Neural progenitor cell (in vitro differentiated cells): ENCODE data around the gene RYR3. TPM values are rescaled to one million over a fixed set of nuclear protein-coding genes. Genes with fewer than 3 reads are reported as not detected.

ENCODE experiments used
- DNase-seq: peaks from one replicate; pipeline ENCODE4 v3.0.0-alpha.2; 2016; ENCODE audit warnings: low spot score
- H2AFZ ChIP-seq: fragments of 200-600 bp; sonication (generic); replicated peaks from 2 replicates; pipeline ENCODE4 v1.6.1; 2016; ENCODE audit warnings: antibody characterized with exemption
- H3F3A ChIP-seq: fragments of 200-600 bp; sonication (generic); 2 replicates; pipeline ENCODE4 v1.6.1; 2016; ENCODE audit warnings: antibody characterized with exemption, low read depth
- H3K27ac ChIP-seq: fragments of 200-600 bp; sonication (generic); 2 replicates; pipeline ENCODE4 v1.5.1; 2016; ENCODE audit warnings: mild to moderate bottlenecking
- H3K27me3 ChIP-seq: fragments of 200-600 bp; sonication (generic); 2 replicates; pipeline ENCODE4 v1.6.1; 2016; ENCODE audit warnings: mild to moderate bottlenecking, moderate library complexity
- H3K36me3 ChIP-seq: fragments of 200-600 bp; sonication (generic); 2 replicates; pipeline ENCODE4 v1.5.1; 2016
- H3K4me1 ChIP-seq: fragments of 200-600 bp; sonication (generic); 2 replicates; pipeline ENCODE4 v1.6.1; 2016; ENCODE audit warnings: mixed run types
- H3K4me2 ChIP-seq: fragments of 200-600 bp; sonication (generic); 2 replicates; pipeline ENCODE4 v1.6.1; 2016
- H3K4me3 ChIP-seq: fragments of 200-600 bp; sonication (generic); 2 replicates; pipeline ENCODE4 v1.5.1; 2016
- H3K79me2 ChIP-seq: fragments of 200-600 bp; sonication (generic); 2 replicates; pipeline ENCODE4 v1.6.1; 2016; ENCODE audit warnings: low read depth
- H3K9ac ChIP-seq: fragments of 200-600 bp; sonication (generic); 2 replicates; pipeline ENCODE4 v1.6.1; 2016
- H3K9me3 ChIP-seq: fragments of 200-600 bp; sonication (generic); 2 replicates; pipeline ENCODE4 v1.5.1; 2016; ENCODE audit warnings: low read depth
- H4K20me1 ChIP-seq: fragments of 200-600 bp; sonication (generic); 2 replicates; pipeline ENCODE4 v1.6.1; 2016; ENCODE audit warnings: low read depth
- H3K27ac Mint-ChIP-seq: 3 replicates; pipeline ENCODE4 v1.8.0; 2021; ENCODE audit warnings: mixed read lengths
- H3K27me3 Mint-ChIP-seq: 2 replicates; pipeline ENCODE4 v1.8.0; 2022; ENCODE audit warnings: low read depth, mild to moderate bottlenecking, inconsistent platforms, moderate library complexity, mixed read lengths; ENCODE audit not compliant: insufficient read depth
- H3K36me3 Mint-ChIP-seq: 3 replicates; pipeline ENCODE4 v1.8.0; 2021; ENCODE audit warnings: mixed read lengths
- H3K4me1 Mint-ChIP-seq: 3 replicates; pipeline ENCODE4 v1.8.0; 2021; ENCODE audit warnings: mixed read lengths
- H3K4me3 Mint-ChIP-seq: 3 replicates; pipeline ENCODE4 v1.8.0; 2021; ENCODE audit warnings: mild to moderate bottlenecking, moderate library complexity, mixed read lengths
- H3K9me3 Mint-ChIP-seq: 3 replicates; pipeline ENCODE4 v1.8.0; 2020; ENCODE audit warnings: mixed read lengths
- EZH2 ChIP-seq: fragments of 200-600 bp; sonication (generic); IDR thresholded peaks from 2 replicates; pipeline ENCODE4 v1.6.1; 2017; ENCODE audit warnings: antibody characterized with exemption, mild to moderate bottlenecking, moderate library complexity
- EZH2phosphoT487 ChIP-seq: fragments of 200-600 bp; sonication (generic); IDR thresholded peaks from 2 replicates; pipeline ENCODE4 v1.6.1; 2017; ENCODE audit warnings: antibody characterized with exemption
- total RNA-seq: library from RNA; depleted of rRNA; stranded (reverse); fragments of >200 nt; gene quantifications from 2 replicates; pipeline ENCODE4 v1.2.3, GENCODE V29; 2015; ENCODE audit warnings: low replicate concordance
- TF ChIP-seq, protein P1 (sequence below): fragments of 200-600 bp; sonication (generic); IDR thresholded peaks from 2 replicates; pipeline ENCODE4 v1.5.1; 2017; ENCODE audit warnings: antibody characterized with exemption, mild to moderate bottlenecking

RYR3 gene
- total RNA-seq, 1 donor from 2014 or later, result 2.1 TPM

DNA sequence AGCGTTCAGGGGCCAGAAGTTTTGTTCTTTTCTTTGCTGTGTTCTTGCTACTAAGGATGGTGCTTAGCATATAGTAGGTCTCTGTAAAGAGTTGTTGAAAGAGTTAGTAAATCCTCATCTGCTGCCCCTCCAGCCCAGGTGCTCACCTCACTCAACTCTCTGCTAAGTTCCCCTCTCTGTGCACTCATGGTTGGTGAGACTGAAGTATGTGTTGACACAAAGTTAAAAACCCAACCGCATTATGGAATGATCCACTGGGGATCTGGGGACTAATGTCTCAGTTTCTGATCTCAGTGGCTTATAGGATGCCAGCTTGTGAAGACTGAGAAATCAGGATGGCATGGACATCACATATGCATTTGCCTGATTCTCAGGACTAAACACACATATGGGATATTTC lies 13.8 kb downstream of the RYR3 start:
- no peak overlapping the region for H3K4me3 Mint-ChIP-seq
- DNase-seq, result no peak

GRCh38 chr15:33326908-33327307 lies 16.1 kb downstream of the RYR3 start:
- TF ChIP-seq, protein P1, sequence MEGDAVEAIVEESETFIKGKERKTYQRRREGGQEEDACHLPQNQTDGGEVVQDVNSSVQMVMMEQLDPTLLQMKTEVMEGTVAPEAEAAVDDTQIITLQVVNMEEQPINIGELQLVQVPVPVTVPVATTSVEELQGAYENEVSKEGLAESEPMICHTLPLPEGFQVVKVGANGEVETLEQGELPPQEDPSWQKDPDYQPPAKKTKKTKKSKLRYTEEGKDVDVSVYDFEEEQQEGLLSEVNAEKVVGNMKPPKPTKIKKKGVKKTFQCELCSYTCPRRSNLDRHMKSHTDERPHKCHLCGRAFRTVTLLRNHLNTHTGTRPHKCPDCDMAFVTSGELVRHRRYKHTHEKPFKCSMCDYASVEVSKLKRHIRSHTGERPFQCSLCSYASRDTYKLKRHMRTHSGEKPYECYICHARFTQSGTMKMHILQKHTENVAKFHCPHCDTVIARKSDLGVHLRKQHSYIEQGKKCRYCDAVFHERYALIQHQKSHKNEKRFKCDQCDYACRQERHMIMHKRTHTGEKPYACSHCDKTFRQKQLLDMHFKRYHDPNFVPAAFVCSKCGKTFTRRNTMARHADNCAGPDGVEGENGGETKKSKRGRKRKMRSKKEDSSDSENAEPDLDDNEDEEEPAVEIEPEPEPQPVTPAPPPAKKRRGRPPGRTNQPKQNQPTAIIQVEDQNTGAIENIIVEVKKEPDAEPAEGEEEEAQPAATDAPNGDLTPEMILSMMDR, result no peak
- TF ChIP-seq EZH2, result no peak
- TF ChIP-seq EZH2phosphoT487, result no peak
- Histone ChIP-seq H3K79me2 (no peaks in the 10 kb centered on the region), H3K9me3 (no peaks in the 10 kb centered on the region), H3K36me3 (no peaks in the 10 kb centered on the region), H3K27ac (no peak overlapping the region), H3K27me3 (no peaks in the 10 kb centered on the region), H4K20me1 (no peaks in the 10 kb centered on the region), H3F3A (no peaks in the 10 kb centered on the region), H3K9ac (no peak overlapping the region), H3K4me2 (no peak overlapping the region), H2AFZ (no peak overlapping the region), H3K4me1 (peaks cover 5% of the 10 kb centered on the region), H3K4me3 (no peak overlapping the region)
- Mint-ChIP-seq H3K27ac (no peak overlapping the region), H3K9me3 (no peaks in the 10 kb centered on the region), H3K27me3 (no peaks in the 10 kb centered on the region), H3K36me3 (no peaks in the 10 kb centered on the region), H3K4me3 (no peak overlapping the region), H3K4me1 (no peaks in the 10 kb centered on the region)
- no peak for DNase-seq

More for the DNA sequence above, 13.8 kb downstream of the RYR3 start:
- peaks cover 5% of the 10 kb centered on the region for H3K4me1 ChIP-seq
- H2AFZ ChIP-seq, result no peak overlapping the region
- H3K36me3 ChIP-seq, result no peaks in the 10 kb centered on the region
- H4K20me1 ChIP-seq, result no peaks in the 10 kb centered on the region
- no peak overlapping the region for H3K4me3 ChIP-seq
- Mint-ChIP-seq H3K27me3 (no peaks in the 10 kb centered on the region), H3K27ac (no peak overlapping the region), H3K4me1 (no peaks in the 10 kb centered on the region), H3K36me3 (no peaks in the 10 kb centered on the region), H3K9me3 (no peaks in the 10 kb centered on the region)
- H3K27ac ChIP-seq, result no peak overlapping the region
- H3K27me3 ChIP-seq, result no peaks in the 10 kb centered on the region
- TF ChIP-seq EZH2, result no peak
- TF ChIP-seq EZH2phosphoT487, result no peak
- TF ChIP-seq, protein P1, result no peak
- H3K4me2 ChIP-seq, result no peak overlapping the region
- no peak overlapping the region for H3K9ac ChIP-seq
- H3K79me2 ChIP-seq, result no peaks in the 10 kb centered on the region
- H3K9me3 ChIP-seq, result no peaks in the 10 kb centered on the region
- no peaks in the 10 kb centered on the region for H3F3A ChIP-seq

GRCh38 chr15:33328106-33328505 lies 17.3 kb downstream of the RYR3 start:
- H3K27ac ChIP-seq, result no peak overlapping the region
- Mint-ChIP-seq H3K36me3 (no peaks in the 10 kb centered on the region), H3K27me3 (no peaks in the 10 kb centered on the region), H3K27ac (no peak overlapping the region), H3K4me1 (no peaks in the 10 kb centered on the region), H3K4me3 (no peak overlapping the region), H3K9me3 (no peaks in the 10 kb centered on the region)
- peak overlapping the region; percentile 18 for H3K4me2 ChIP-seq
- peaks cover 5% of the 10 kb centered on the region for H3K4me1 ChIP-seq
- H3K4me3 ChIP-seq, result no peak overlapping the region
- H2AFZ ChIP-seq, result no peak overlapping the region
- H4K20me1 ChIP-seq, result no peaks in the 10 kb centered on the region
- peak; percentile 12 for DNase-seq
- H3K36me3 ChIP-seq, result no peaks in the 10 kb centered on the region
- H3K9ac ChIP-seq, result no peak overlapping the region
- H3F3A ChIP-seq, result no peaks in the 10 kb centered on the region
- H3K9me3 ChIP-seq, result no peaks in the 10 kb centered on the region
- no peaks in the 10 kb centered on the region for H3K27me3 ChIP-seq
- TF ChIP-seq, protein P1, result no peak
- TF ChIP-seq EZH2 (no peak), EZH2phosphoT487 (no peak)
- H3K79me2 ChIP-seq, result no peaks in the 10 kb centered on the region
